Measurements from ENCODE around the gene CCNJ.
A peak's percentile ranks its signal among the peaks of the same experiment; 100 is the strongest.
"Not testable (repeated sequence)": the region's sequence is repeated elsewhere in the genome, so short reads cannot be mapped to it uniquely, and the experiment has no call there.

The CCNJ gene

GRCh38 chr10:96047925-96048324 lies 4.5 kb downstream of the CCNJ start:
- peak; percentile 91 for TF ChIP-seq ZNF146 (tag by site-specific recombination; IDR thresholded peaks at IDR 0.05)
- H3K27ac ChIP-seq (ENCODE audit: extremely low read depth, low read depth, low read length); H3K9me3 ChIP-seq (ENCODE audit: control insufficient read depth, insufficient read depth, low read depth, low read length); H3K4me1 ChIP-seq (ENCODE audit: control insufficient read depth, insufficient read depth, low read length); POLR2A ChIA-PET; H3K4me3 ChIP-seq (ENCODE audit: low read depth, low read length): not testable (repeated sequence)
- peaks cover 4 to 58% of the 10 kb centered on the region in 2 experiments; a peak in 2 of 3 replicates for H3K36me3 ChIP-seq (ENCODE audit: control insufficient read depth in 2 of 2, insufficient read depth in 1 of 2, low read length in 2 of 2)
- CTCF ChIA-PET, result interaction anchor here (0.6 kb wide), 1 partner anchor 208 kb away, joined by 4 read pairs; no protein-coding TSS in a partner anchor

GRCh38 chr10:96049340-96049739 lies 6.0 kb downstream of the CCNJ start:
- ChIA-PET CTCF (no interaction called here), POLR2A (no interaction called here)
- Histone ChIP-seq H3K4me1 (ENCODE audit: control insufficient read depth, insufficient read depth, low read length) (no peaks in the 10 kb centered on the region), H3K36me3 (ENCODE audit: control insufficient read depth in 2 of 2, insufficient read depth in 1 of 2, low read length in 2 of 2) (peaks cover 4 to 66% of the 10 kb centered on the region in 2 experiments; a peak in 2 of 3 replicates), H3K9me3 (ENCODE audit: control insufficient read depth, insufficient read depth, low read depth, low read length) (no peaks in the 10 kb centered on the region), H3K27ac (ENCODE audit: extremely low read depth, low read depth, low read length) (no peak overlapping the region), H3K4me3 (ENCODE audit: low read depth, low read length) (no peak overlapping the region)
- no peak for TF ChIP-seq ZEB2 (tag by site-specific recombination; IDR thresholded peaks at IDR 0.05)
- TF ChIP-seq MZF1 (tag by site-specific recombination; IDR thresholded peaks at IDR 0.05; ENCODE audit: borderline replicate concordance), result no peak
- TF ChIP-seq GLI4 (tag by site-specific recombination; IDR thresholded peaks at IDR 0.05), result no peak
- TF ChIP-seq ZNF776 (tag by site-specific recombination; IDR thresholded peaks at IDR 0.05; ENCODE audit: borderline replicate concordance), result no peak

- Histone ChIP-seq H3K4me1 (ENCODE audit: control insufficient read depth, insufficient read depth, low read length) (no peaks in the 10 kb centered on the region), H3K27ac (ENCODE audit: extremely low read depth, low read depth, low read length) (no peak overlapping the region), H3K9me3 (ENCODE audit: control insufficient read depth, insufficient read depth, low read depth, low read length) (no peaks in the 10 kb centered on the region), H3K4me3 (ENCODE audit: low read depth, low read length) (no peak overlapping the region), H3K36me3 (ENCODE audit: control insufficient read depth in 2 of 2, insufficient read depth in 1 of 2, low read length in 2 of 2) (peaks cover 19 to 61% of the 10 kb centered on the region in 2 experiments; a peak in 2 of 3 replicates)
- ChIA-PET POLR2A (interaction anchor here (1.1 kb wide), 1 partner anchor 76 kb away, joined by 4 read pairs; no protein-coding TSS in a partner anchor), CTCF (no interaction called here)
- no peak for TF ChIP-seq ZNF48 (tag by site-specific recombination; IDR thresholded peaks at IDR 0.05)
- no peak for TF ChIP-seq ZBTB17 (tag by site-specific recombination; IDR thresholded peaks at IDR 0.05)
- TF ChIP-seq GFI1B (tag by site-specific recombination; IDR thresholded peaks at IDR 0.05), result no peak
- TF ChIP-seq ZNF639 (tag by site-specific recombination; IDR thresholded peaks at IDR 0.05), result no peak
- TF ChIP-seq ZNF138 (tag by site-specific recombination; IDR thresholded peaks at IDR 0.05; ENCODE audit: borderline replicate concordance), result no peak
- no peak for TF ChIP-seq KLF10 (tag by site-specific recombination; IDR thresholded peaks at IDR 0.05)
- no peak for TF ChIP-seq BCL11A (tag by site-specific recombination; IDR thresholded peaks at IDR 0.05; ENCODE audit: low read depth)
- no peak for TF ChIP-seq ZNF677 (tag by site-specific recombination; IDR thresholded peaks at IDR 0.05)
- TF ChIP-seq ZNF843 (tag by site-specific recombination; IDR thresholded peaks at IDR 0.05), result no peak
- no peak for TF ChIP-seq ZNF510 (tag by site-specific recombination; IDR thresholded peaks at IDR 0.05; ENCODE audit: insufficient replicate concordance)
- TF ChIP-seq ZNF19 (tag by site-specific recombination; IDR thresholded peaks at IDR 0.05; ENCODE audit: low read depth), result no peak
Measured at GRCh38 chr10:96053985-96054384, 10.6 kb downstream of the CCNJ start.

- no peak overlapping the region for H3K4me3 ChIP-seq (ENCODE audit: low read depth, low read length)
- no peaks in the 10 kb centered on the region for H3K9me3 ChIP-seq (ENCODE audit: control insufficient read depth, insufficient read depth, low read depth, low read length)
- no peaks in the 10 kb centered on the region for H3K4me1 ChIP-seq (ENCODE audit: control insufficient read depth, insufficient read depth, low read length)
- CTCF ChIA-PET, result interaction anchor here (0.6 kb wide), 1 partner anchor 1344 kb away, joined by 3 read pairs; the partner anchor contains the start of gene RRP12
- POLR2A ChIA-PET, result no interaction called here
- H3K36me3 ChIP-seq (ENCODE audit: control insufficient read depth in 2 of 2, insufficient read depth in 1 of 2, low read length in 2 of 2), result peaks cover 20 to 64% of the 10 kb centered on the region in 2 experiments; a peak in 2 of 3 replicates
- H3K27ac ChIP-seq (ENCODE audit: extremely low read depth, low read depth, low read length), result no peak overlapping the region
- TF ChIP-seq TCF7L2 (IDR thresholded peaks at IDR 0.05; ENCODE audit: borderline replicate concordance, low read depth, low read length), result no peak
- TF ChIP-seq PRDM10 (tag by site-specific recombination; IDR thresholded peaks at IDR 0.05), result no peak
- no peak for TF ChIP-seq PRDM6 (tag by site-specific recombination; IDR thresholded peaks at IDR 0.05)
- TF ChIP-seq CTCF (tag by site-specific recombination; IDR thresholded peaks at IDR 0.05), result no peak
- TF ChIP-seq ZNF558 (tag by site-specific recombination; IDR thresholded peaks at IDR 0.05), result no peak
- no peak for TF ChIP-seq ZNF843 (tag by site-specific recombination; IDR thresholded peaks at IDR 0.05)
Measured at GRCh38 chr10:96056787-96057186, 13.4 kb downstream of the CCNJ start.
